Ovary (tissue), 9 donors: Measurements from ENCODE around the gene TEX101. TPM values are rescaled to one million over a fixed set of nuclear protein-coding genes. Genes with fewer than 3 reads are reported as not detected.

Experiments
- DNase-seq, 5 donors: peaks; one replicate each; pipeline ENCODE4 v3.0.0-alpha.2; 2019 to 2020
- H3K27ac ChIP-seq, 2 donors: fragments of 200-600 bp; one replicate each; pipeline versions ENCODE4 v1.5.1 to v1.8.0; 2019 to 2022
- H3K27me3 ChIP-seq: fragments of 200-600 bp; one replicate; pipeline ENCODE4 v1.8.0; 2022
- H3K36me3 ChIP-seq: fragments of 200-600 bp; sonication (generic); one replicate; pipeline ENCODE4 v1.5.1; 2019
- H3K4me1 ChIP-seq: one replicate; pipeline ENCODE4 v1.8.1; 2013; ENCODE audit warnings: mild to moderate bottlenecking, moderate library complexity; ENCODE audit not compliant: insufficient read depth
- H3K4me3 ChIP-seq: fragments of 200-600 bp; sonication (generic); one replicate; pipeline ENCODE4 v1.5.1; 2017
- H3K9me3 ChIP-seq, 2 donors: fragments of 200-600 bp in 1 of 2; sonication (generic) in 1 of 2; one replicate each; pipeline versions ENCODE4 v1.5.1 to v1.8.1; 2013 to 2019; ENCODE audit warnings: mild to moderate bottlenecking in 1 of 2, moderate library complexity in 1 of 2
- EP300 ChIP-seq: sonication (generic); formaldehyde crosslinking; IDR thresholded peaks from one replicate; pipeline ENCODE4 v1.6.1; 2017; ENCODE audit warnings: antibody characterized with exemption
- POLR2A ChIP-seq: fragments of 450-650 bp; IDR thresholded peaks from one replicate; pipeline ENCODE4 v1.6.1; 2017; ENCODE audit warnings: antibody characterized with exemption, mild to moderate bottlenecking, moderate library complexity
- WGBS, 3 donors: extraction: QIAGEN DNeasy Blood & Tissue Kit in 1 of 3; methylation state at CpG; one replicate each; pipeline versions ENCODE4 v1.1.5 to v1.1.7; 2013 to 2017; 5-methylcytosine and 5-hydroxymethylcytosine counted together
- intact Hi-C, 4 donors: fragments of 100-400 bp; cut with DNase I; formaldehyde crosslinking; loops; one replicate each; pipeline versions ENCODE4 v1.11.0 to v1.15.1; 2022 to 2023
- polyA plus RNA-seq, 2 donors: library from polyadenylated mRNA; stranded (reverse); fragments of 200-250 nt in 1 of 2; fragments of 350-450 nt in 1 of 2; fragmentation: Illumina TruSeq in 1 of 2; extraction: RNeasy Lipid Tissue Mini Kit (QIAGEN cat#74804) in 1 of 2; gene quantifications; one replicate each; pipeline ENCODE4 v1.2.3, GENCODE V29; 2013 to 2014
- total RNA-seq, 7 donors: library from RNA; depleted of rRNA in 2 of 7; stranded (reverse); fragments of >200 nt in 2 of 7; fragmentation: NEBNext Ultra II Directional in 3 of 7; extraction: Animal tissue kit (Norgen Biotek cat#: 25700) in 3 of 7; gene quantifications; one replicate each; pipeline versions ENCODE4 v1.1.0 to v1.2.4, GENCODE V29; 2016 to 2023
- TF ChIP-seq, protein P1 (sequence below), 3 donors: fragments of 450-650 bp in 2 of 3; fragments of 200-600 bp in 1 of 3; IDR thresholded peaks; one replicate each; pipeline versions ENCODE4 v1.5.1 to v1.8.0; 2016 to 2022; ENCODE audit warnings: antibody characterized with exemption in 3 of 3, mild to moderate bottlenecking in 1 of 3
- donor health status: DM: no; HTN: no; CAD: no; lungs with moderate emphysema.
- donor health status: DM: no; HTN: no; CAD: no.
- donor health status: Bipolar disorder and iron deficiency.
- donor health status: DM: yes; HTN: yes; CAD: no.
- donor health status: DM: no; HTN: no; CAD: no.
- donor health status: DM: yes; HTN: yes; CAD: no.

The TEX101 gene
- total and polyA plus RNA-seq, 9 donors: not detected

GRCh38 chr19:43445426-43445825 lies 30.7 kb downstream of the TEX101 start:
- WGBS, 3 donors: 84 to 97% (median 89%) methylated on average over 2 of the region's 2 CpGs
- no peaks in the 10 kb centered on the region for H3K4me1 ChIP-seq
- no peak overlapping the region for H3K27ac ChIP-seq
- H3K9me3 ChIP-seq: no peaks in the 10 kb centered on the region
- intact Hi-C loops: loop anchor here in 1 of 4 donors (10.0 kb wide), 1 partner anchor 209 kb away; no protein-coding TSS in a partner anchor
- no peak for DNase-seq
- no peaks in the 10 kb centered on the region for H3K27me3 ChIP-seq
- no peak for TF ChIP-seq POLR2A
- TF ChIP-seq, protein P1, sequence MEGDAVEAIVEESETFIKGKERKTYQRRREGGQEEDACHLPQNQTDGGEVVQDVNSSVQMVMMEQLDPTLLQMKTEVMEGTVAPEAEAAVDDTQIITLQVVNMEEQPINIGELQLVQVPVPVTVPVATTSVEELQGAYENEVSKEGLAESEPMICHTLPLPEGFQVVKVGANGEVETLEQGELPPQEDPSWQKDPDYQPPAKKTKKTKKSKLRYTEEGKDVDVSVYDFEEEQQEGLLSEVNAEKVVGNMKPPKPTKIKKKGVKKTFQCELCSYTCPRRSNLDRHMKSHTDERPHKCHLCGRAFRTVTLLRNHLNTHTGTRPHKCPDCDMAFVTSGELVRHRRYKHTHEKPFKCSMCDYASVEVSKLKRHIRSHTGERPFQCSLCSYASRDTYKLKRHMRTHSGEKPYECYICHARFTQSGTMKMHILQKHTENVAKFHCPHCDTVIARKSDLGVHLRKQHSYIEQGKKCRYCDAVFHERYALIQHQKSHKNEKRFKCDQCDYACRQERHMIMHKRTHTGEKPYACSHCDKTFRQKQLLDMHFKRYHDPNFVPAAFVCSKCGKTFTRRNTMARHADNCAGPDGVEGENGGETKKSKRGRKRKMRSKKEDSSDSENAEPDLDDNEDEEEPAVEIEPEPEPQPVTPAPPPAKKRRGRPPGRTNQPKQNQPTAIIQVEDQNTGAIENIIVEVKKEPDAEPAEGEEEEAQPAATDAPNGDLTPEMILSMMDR (IDR thresholded peaks at IDR 0.05): no peak
- TF ChIP-seq EP300: no peak
- H3K36me3 ChIP-seq: no peaks in the 10 kb centered on the region
- no peak overlapping the region for H3K4me3 ChIP-seq

- Histone ChIP-seq H3K4me1 (no peaks in the 10 kb centered on the region), H3K27ac (no peak overlapping the region), H3K9me3 (no peaks in the 10 kb centered on the region), H3K27me3 (no peaks in the 10 kb centered on the region), H3K36me3 (no peaks in the 10 kb centered on the region), H3K4me3 (no peak overlapping the region)
- intact Hi-C loops: loop anchor here in 3 of 4 donors (1.0 to 10.0 kb wide), 3 partner anchors 72 to 208 kb away; no protein-coding TSS in a partner anchor
- WGBS, 3 donors: 23 to 26% (median 25%) methylated on average over 14 of the region's 14 CpGs
- DNase-seq: peak; percentile 69 to 85 (median 82)
- TF ChIP-seq, protein P1 (IDR thresholded peaks at IDR 0.05): peak; percentile 70 to 94 (median 91)
- TF ChIP-seq EP300: no peak
- no peak for TF ChIP-seq POLR2A
These were observed 32.2 kb downstream of the TEX101 start for GRCh38 chr19:43446746-43447489.

DNA sequence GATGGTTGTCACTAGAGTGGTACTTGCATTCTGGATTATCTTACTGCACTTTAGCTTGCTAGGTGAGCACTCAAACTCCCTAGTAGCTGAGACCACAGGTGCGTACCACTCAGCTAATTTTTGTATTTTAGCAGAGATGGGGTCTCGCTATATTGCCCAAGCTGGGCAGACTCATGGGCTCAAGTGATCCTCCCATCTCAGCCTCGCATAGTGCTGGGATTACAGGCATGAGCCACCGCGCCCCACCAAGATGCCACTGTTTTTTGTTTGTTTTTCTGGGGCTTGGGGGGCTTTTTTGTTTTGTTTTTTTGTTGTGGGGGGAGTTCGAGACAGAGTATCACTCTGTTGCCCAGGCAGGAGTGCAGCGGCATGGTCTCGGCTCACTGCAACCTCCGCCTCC lies 33.0 kb downstream of the TEX101 start:
- WGBS, 3 donors: 90 to 96% (median 94%) methylated on average over 9 of the region's 9 CpGs

GRCh38 chr19:43450545-43450997 lies 35.9 kb downstream of the TEX101 start:
- H3K27ac ChIP-seq: no peak overlapping the region
- no peaks in the 10 kb centered on the region for H3K4me1 ChIP-seq
- H3K4me3 ChIP-seq: no peak overlapping the region
- WGBS, 3 donors: 61 to 73% (median 68%) methylated on average over 2 of the region's 2 CpGs
- H3K36me3 ChIP-seq: no peaks in the 10 kb centered on the region
- H3K9me3 ChIP-seq: no peaks in the 10 kb centered on the region
- intact Hi-C loops: no loop called here
- TF ChIP-seq POLR2A (no peak), EP300 (no peak)
- TF ChIP-seq, protein P1 (IDR thresholded peaks at IDR 0.05): no peak
- no peak for DNase-seq
- no peaks in the 10 kb centered on the region for H3K27me3 ChIP-seq

More for the DNA sequence above, 33.0 kb downstream of the TEX101 start:
- Histone ChIP-seq H3K4me1 (no peaks in the 10 kb centered on the region), H3K4me3 (no peak overlapping the region), H3K9me3 (no peaks in the 10 kb centered on the region), H3K27me3 (no peaks in the 10 kb centered on the region), H3K27ac (no peak overlapping the region), H3K36me3 (no peaks in the 10 kb centered on the region)
- intact Hi-C loops: loop anchor here (1.0 to 10.0 kb wide), 3 partner anchors 71 to 207 kb away; no protein-coding TSS in a partner anchor
- DNase-seq: no peak
- TF ChIP-seq, protein P1 (IDR thresholded peaks at IDR 0.05): no peak
- no peak for TF ChIP-seq POLR2A
- TF ChIP-seq EP300: no peak
